VCaP (cell line): ENCODE results near the gene IL17C.
"Not testable (repeated sequence)": the region's sequence is repeated elsewhere in the genome, so short reads cannot be mapped to it uniquely, and the experiment has no call there.

Experiments used
- H3K27ac ChIP-seq: fragments of 450-650 bp; 2 replicates; pipeline ENCODE4 v1.5.1; 2017
- TF ChIP-seq, protein P1 (sequence below): fragments of 450-650 bp; conservative IDR thresholded peaks from 2 replicates; pipeline ENCODE4 v1.5.1; 2017; ENCODE audit warnings: mild to moderate bottlenecking, moderate library complexity

Gene IL17C

DNA sequence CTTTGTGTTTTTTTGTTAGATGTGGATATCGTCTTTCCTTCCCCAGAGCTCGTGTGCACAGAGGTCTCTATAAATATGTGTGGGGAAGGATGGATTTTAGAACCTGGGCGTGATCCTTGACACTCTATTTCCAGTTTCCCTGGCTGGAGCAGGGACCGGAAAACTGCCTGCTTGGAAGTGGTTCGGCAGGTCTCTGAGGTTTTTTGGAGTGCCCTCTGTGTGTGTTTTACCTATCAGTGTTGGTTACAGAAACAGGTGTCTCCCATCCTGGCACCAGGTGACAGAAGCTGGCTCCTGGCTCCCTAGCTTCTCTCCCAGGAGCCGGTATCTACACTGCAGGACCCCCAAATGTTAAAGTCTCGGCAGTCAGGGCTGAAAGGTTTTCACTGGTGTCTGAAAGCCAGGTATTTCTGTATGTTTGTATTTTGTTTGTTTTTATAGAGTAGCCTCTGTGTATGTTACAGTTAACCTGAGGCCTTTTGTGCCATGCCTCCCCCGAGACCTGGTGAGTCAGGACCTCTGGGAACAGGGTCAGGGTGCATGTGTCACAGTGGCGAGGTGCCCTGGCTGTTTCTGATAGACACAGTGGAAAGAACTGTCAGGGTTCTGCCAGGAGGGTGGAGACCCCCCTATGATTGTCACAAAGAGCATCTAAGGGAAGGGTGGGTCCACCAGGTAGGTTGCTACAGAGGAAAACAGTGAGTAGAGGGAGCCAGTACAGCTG is 36.9 kb upstream of the IL17C start:
- H3K27ac ChIP-seq = no peak overlapping the region
- TF ChIP-seq, protein P1, sequence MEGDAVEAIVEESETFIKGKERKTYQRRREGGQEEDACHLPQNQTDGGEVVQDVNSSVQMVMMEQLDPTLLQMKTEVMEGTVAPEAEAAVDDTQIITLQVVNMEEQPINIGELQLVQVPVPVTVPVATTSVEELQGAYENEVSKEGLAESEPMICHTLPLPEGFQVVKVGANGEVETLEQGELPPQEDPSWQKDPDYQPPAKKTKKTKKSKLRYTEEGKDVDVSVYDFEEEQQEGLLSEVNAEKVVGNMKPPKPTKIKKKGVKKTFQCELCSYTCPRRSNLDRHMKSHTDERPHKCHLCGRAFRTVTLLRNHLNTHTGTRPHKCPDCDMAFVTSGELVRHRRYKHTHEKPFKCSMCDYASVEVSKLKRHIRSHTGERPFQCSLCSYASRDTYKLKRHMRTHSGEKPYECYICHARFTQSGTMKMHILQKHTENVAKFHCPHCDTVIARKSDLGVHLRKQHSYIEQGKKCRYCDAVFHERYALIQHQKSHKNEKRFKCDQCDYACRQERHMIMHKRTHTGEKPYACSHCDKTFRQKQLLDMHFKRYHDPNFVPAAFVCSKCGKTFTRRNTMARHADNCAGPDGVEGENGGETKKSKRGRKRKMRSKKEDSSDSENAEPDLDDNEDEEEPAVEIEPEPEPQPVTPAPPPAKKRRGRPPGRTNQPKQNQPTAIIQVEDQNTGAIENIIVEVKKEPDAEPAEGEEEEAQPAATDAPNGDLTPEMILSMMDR = no peak

DNA sequence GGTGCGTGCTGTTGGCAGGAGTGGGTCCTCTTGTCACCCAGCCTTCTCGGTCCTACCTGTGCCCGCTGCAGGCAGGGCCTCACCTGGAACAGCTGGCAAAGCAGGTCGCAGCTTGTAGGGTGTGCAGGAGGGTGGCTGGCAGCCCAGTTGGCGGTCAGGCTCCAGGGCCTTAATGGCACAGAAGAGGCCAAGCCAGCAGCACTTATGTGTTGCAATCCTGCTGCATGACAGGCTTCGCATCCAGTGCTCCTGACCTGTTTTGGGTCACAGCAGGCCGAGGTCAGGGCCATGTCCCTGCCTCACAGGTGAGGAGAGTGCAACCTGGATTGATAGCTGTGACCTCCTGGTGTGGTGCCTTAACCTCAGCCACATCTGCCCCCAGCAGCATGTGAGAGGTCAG is 36.3 kb upstream of the IL17C start:
- TF ChIP-seq, protein P1 = no peak
- no peak overlapping the region for H3K27ac ChIP-seq

DNA sequence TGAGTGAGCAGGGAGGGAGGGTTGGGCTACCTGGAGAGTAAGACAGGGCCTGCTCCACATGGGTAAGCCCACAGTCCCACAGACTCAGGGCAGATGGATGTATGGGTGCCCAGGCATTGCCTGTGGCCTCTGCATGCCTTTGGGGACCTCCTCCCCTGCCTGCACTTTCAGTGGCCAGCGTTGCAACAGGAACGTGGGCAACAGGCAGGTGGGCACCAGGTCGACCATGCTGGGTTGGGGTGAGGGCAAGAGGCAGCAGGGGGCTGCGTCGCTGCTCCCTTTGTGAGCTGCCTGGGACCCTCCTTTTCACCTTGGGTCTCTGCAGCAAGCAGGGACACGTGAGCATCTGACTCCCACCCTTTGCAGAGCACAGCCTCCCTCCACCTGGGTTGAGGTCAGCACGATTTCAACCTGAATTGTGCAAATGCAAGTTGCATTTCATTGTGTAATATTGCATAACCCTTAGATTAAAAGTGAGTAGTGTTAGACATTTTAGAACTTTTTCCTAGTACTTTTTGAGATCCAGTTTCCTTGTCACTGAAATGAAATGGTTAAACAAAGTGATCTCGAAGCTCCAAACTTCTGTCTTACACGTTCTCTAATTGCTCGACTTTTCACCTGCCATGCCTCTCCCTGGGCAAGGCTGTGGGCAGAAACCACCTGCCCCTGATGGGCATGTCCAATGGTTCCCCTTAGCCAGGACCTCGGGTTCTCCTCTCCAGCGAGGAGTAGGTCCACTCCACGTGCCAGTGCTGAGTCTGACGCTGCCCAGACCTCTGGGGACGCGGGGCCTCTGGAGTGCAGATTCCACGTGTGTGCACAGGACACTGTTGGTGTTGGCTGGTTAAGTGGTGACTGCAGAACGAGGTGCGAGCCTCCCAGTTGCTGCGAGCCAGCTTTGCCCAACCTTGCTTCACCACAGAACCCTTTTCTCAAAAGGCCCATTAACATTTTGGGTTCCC is 32.9 kb upstream of the IL17C start:
- TF ChIP-seq, protein P1 = no peak
- no peak overlapping the region for H3K27ac ChIP-seq

DNA sequence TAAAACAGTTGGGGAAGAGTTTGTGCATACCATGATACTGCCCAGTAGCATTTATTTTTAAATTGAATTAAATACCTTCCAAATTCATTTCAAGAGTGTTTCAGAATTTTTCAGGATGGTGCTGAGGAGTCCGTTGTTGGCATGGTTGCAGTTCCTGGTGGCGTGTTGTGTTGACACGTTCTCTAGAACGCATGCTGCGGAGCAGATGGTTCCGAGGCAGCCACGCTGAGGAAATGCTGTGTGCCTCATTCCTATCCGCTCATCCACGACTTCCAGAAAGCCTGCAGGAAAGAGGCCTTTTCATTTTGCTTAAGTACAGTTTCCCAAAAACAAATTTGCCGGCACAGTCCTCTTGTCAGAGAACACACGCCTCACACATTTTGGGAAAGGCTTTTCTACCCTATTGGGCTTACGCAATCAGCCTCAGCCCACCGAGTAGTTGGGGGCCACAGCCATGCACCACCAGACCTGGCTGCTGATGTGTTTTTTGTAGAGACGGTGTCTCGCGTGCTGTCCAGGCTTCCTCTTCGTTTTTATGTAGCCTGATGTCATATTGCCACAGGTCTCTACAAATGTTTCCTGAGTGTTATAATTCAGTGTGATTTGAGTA is 32.1 kb upstream of the IL17C start:
- TF ChIP-seq, protein P1 = no peak
- H3K27ac ChIP-seq = no peak overlapping the region

DNA sequence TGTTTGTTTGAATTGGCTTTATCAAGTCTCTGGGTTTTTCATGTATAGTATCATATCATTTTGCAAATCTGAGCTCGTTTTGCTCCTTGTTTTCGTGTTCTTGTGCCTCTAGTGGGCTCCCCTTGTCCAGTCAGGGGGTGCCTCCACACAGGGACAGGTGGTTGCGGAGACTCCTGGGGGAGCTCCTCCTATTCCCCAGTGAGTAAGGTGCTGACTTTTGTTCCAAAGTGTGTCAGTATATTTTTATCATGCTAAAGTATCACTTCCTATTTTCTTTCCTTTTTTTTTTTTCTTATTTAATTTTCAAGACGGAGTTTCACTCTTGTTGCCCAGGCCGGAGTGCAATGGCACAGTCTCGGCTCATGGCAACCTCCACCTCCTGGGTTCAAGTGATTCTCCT is 30.3 kb upstream of the IL17C start:
- H3K27ac ChIP-seq = no peak overlapping the region
- TF ChIP-seq, protein P1 = no peak

DNA sequence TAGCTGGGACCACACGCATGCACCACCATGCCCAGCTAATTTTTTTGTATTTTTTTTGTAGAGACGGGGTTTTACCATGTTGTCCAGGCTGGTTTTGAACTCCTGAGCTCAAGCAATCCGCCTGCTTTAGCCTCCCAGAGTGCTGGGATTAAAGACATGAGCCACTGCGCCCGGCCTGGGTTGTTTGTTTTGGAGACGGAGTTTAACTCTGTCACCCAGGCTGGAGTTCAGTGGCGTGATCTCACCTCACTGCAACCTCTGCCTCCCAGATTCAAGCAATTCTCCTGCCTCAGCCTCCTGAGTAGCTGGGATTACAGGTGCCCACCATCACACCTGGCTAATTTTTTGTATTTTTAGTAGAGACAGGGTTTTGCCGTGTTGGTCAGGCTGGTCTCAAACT is 28.9 kb upstream of the IL17C start:
- H3K27ac ChIP-seq = not testable (repeated sequence)

DNA sequence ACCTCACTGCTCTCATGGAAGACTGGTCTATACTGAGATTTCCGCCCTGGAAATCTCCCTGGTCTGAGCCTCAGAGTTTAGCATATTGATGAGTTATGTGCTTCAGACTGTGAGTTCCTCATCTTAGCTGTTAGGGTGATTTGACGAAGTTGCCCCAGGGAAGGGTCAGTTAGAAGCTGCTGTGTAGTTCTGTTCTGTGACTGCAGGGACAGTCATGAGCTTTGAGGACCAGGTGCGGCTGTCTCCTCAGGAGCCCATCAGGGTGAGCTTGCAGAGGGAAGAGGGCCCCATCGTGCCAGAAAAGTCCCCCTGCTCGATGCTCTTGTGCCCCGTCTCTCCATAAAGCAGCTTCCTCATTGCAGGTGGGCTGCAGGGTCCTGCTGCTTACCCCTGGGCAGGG is 28.3 kb upstream of the IL17C start:
- no peak overlapping the region for H3K27ac ChIP-seq
- TF ChIP-seq, protein P1 = no peak
